SK-N-SH treated with all-trans-retinoic acid at 6 μM for 48 hours (cell line): ENCODE measurements around the gene GRID1.

Source experiments
- ATAC-seq: fragments of 200-7000 bp; cut with Tn5 transposase; 3 replicates; pipeline ENCODE4 v1.9.1; 2020; ENCODE audit warnings: mild to moderate bottlenecking, moderate library complexity
- ARNTL ChIP-seq: fragments of 450-650 bp; formaldehyde crosslinking; IDR thresholded peaks from 2 replicates; pipeline ENCODE4 v1.5.0; 2020; ENCODE audit warnings: low read depth, mild to moderate bottlenecking, moderate library complexity, borderline replicate concordance
- BACH2 ChIP-seq: fragments of 250-450 bp; sonication (Bioruptor Pico); IDR thresholded peaks from 2 replicates; pipeline ENCODE4 v1.9.0; 2021; ENCODE audit warnings: mild to moderate bottlenecking, borderline replicate concordance
- CSDC2 ChIP-seq: fragments of 250-450 bp; sonication (Bioruptor Pico); IDR thresholded peaks from 2 replicates; pipeline ENCODE4 v1.5.0; 2020; ENCODE audit warnings: mild to moderate bottlenecking, moderate library complexity
- ESRRG ChIP-seq: fragments of 250-450 bp; sonication (Bioruptor Pico); IDR thresholded peaks from 2 replicates; pipeline ENCODE4 v1.6.1; 2021; ENCODE audit warnings: mild to moderate bottlenecking
- GLIS3 ChIP-seq: fragments of 250-450 bp; sonication (Bioruptor Pico); IDR thresholded peaks from 2 replicates; pipeline ENCODE4 v1.5.0; 2020; ENCODE audit warnings: mild to moderate bottlenecking, moderate library complexity
- ISL1 ChIP-seq: fragments of 250-450 bp; sonication (Bioruptor Pico); IDR thresholded peaks from 2 replicates; pipeline ENCODE4 v2.1.2; 2022; ENCODE audit warnings: mild to moderate bottlenecking, moderate library complexity
- OSR1 ChIP-seq: fragments of 250-450 bp; sonication (Bioruptor Pico); IDR thresholded peaks from 2 replicates; pipeline ENCODE4 v1.8.0; 2022; ENCODE audit warnings: moderate library complexity, mild to moderate bottlenecking, inconsistent platforms
- PPARA ChIP-seq: fragments of 250-450 bp; sonication (Bioruptor Pico); IDR thresholded peaks from 2 replicates; pipeline ENCODE4 v1.5.0; 2020; ENCODE audit warnings: mild to moderate bottlenecking, borderline replicate concordance
- SNAI2 ChIP-seq: fragments of 250-450 bp; sonication (Bioruptor Pico); IDR thresholded peaks from 2 replicates; pipeline ENCODE4 v1.5.0; 2020; ENCODE audit warnings: mild to moderate bottlenecking, moderate library complexity
- TCF4 ChIP-seq: fragments of 250-450 bp; sonication (Bioruptor Pico); IDR thresholded peaks from 2 replicates; pipeline ENCODE4 v1.8.0; 2021; ENCODE audit warnings: mild to moderate bottlenecking, moderate library complexity, borderline replicate concordance
- TOX ChIP-seq: fragments of 250-450 bp; sonication (Bioruptor Pico); IDR thresholded peaks from 2 replicates; pipeline ENCODE4 v1.8.0; 2021; ENCODE audit warnings: mild to moderate bottlenecking, moderate library complexity, borderline replicate concordance
- ZC3H10 ChIP-seq: fragments of 250-450 bp; sonication (Bioruptor Pico); IDR thresholded peaks from 2 replicates; pipeline ENCODE4 v1.5.1; 2021; ENCODE audit warnings: mild to moderate bottlenecking, moderate library complexity
- ZFP3 ChIP-seq: fragments of 250-450 bp; sonication (Bioruptor Pico); IDR thresholded peaks from 2 replicates; pipeline ENCODE4 v1.5.0; 2020; ENCODE audit warnings: mild to moderate bottlenecking, moderate library complexity
- ZFP30 ChIP-seq: fragments of 450-650 bp; formaldehyde crosslinking; IDR thresholded peaks from 2 replicates; pipeline ENCODE4 v1.5.0; 2022; ENCODE audit warnings: mild to moderate bottlenecking, moderate library complexity
- ZNF565 ChIP-seq: fragments of 450-650 bp; formaldehyde crosslinking; conservative IDR thresholded peaks from 2 replicates; pipeline ENCODE4 v1.5.0; 2020; ENCODE audit warnings: low read depth, mild to moderate bottlenecking, moderate library complexity
- ZNF70 ChIP-seq: fragments of 450-650 bp; formaldehyde crosslinking; IDR thresholded peaks from 2 replicates; pipeline ENCODE4 v1.5.0; 2020; ENCODE audit warnings: mild to moderate bottlenecking, moderate library complexity
- ZNF8 ChIP-seq: fragments of 450-650 bp; formaldehyde crosslinking; IDR thresholded peaks from 2 replicates; pipeline ENCODE4 v1.5.0; 2020; ENCODE audit warnings: mild to moderate bottlenecking, moderate library complexity
- TF ChIP-seq, protein P1 (sequence below): fragments of 250-450 bp; sonication (Bioruptor Pico); IDR thresholded peaks from 2 replicates; pipeline ENCODE4 v1.5.1; 2020; ENCODE audit warnings: low read depth, mild to moderate bottlenecking, moderate library complexity
- TF ChIP-seq, protein P2 (sequence below): fragments of 250-450 bp; sonication (Bioruptor Pico); IDR thresholded peaks from 2 replicates; pipeline ENCODE4 v1.8.0; 2021; ENCODE audit warnings: low read depth, mild to moderate bottlenecking, moderate library complexity, borderline replicate concordance
- TF ChIP-seq, protein P3 (sequence below): fragments of 250-450 bp; sonication (Bioruptor Pico); IDR thresholded peaks from 2 replicates; pipeline ENCODE4 v1.5.0; 2020; ENCODE audit warnings: mild to moderate bottlenecking, moderate library complexity

GRID1 gene

DNA sequence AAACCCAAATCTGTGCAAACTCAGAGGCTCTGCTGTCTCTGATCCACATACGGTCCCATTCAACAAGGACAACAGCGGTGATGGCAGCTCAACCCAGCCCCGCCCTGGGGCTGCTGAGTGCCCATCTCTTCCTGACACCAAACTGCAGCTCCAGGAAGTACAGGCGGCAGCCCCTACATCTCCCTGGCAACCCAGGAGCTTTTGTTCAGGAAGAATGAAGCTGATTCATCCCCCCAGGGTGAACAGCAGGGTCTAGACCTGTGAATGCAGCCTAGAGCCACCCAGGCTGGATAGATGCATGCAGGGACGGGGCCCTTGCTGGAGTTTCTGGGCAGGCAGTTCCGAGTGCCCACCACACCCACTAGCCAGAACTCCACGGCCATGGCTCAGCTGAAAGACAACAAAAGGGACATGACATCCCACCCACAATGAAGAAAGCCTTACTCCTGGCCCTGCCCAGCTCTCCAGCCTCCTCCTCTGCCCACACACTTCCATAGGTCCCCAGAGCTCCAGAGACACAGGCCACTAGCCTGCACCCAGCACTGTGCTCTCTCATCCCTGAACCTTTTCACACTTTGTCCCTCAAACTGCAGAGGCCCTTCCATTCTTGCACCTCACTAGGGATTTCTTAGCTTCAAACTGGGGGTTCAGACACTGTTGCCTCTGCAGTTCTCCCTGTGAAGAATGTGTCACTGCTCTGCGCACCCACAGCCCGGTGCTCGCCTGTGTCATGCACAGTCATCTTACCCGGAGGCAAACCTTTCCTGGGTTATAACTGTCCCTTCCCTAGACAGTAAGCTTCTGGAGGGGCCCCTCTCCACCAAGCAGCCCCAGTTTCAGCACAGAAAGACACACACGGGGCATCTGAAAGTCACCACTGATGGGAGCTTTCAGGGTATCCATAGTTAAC is 99.1 kb downstream of the GRID1 start:
- TF ChIP-seq CSDC2 (CRISPR knock-in tag): no peak
- TF ChIP-seq, protein P1, sequence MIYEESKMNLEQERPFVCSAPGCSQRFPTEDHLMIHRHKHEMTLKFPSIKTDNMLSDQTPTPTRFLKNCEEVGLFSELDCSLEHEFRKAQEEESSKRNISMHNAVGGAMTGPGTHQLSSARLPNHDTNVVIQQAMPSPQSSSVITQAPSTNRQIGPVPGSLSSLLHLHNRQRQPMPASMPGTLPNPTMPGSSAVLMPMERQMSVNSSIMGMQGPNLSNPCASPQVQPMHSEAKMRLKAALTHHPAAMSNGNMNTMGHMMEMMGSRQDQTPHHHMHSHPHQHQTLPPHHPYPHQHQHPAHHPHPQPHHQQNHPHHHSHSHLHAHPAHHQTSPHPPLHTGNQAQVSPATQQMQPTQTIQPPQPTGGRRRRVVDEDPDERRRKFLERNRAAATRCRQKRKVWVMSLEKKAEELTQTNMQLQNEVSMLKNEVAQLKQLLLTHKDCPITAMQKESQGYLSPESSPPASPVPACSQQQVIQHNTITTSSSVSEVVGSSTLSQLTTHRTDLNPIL (CRISPR knock-in tag): no peak
- no peak for TF ChIP-seq ESRRG (CRISPR knock-in tag)
- no peak for TF ChIP-seq ZC3H10 (CRISPR knock-in tag)
- TF ChIP-seq, protein P2, sequence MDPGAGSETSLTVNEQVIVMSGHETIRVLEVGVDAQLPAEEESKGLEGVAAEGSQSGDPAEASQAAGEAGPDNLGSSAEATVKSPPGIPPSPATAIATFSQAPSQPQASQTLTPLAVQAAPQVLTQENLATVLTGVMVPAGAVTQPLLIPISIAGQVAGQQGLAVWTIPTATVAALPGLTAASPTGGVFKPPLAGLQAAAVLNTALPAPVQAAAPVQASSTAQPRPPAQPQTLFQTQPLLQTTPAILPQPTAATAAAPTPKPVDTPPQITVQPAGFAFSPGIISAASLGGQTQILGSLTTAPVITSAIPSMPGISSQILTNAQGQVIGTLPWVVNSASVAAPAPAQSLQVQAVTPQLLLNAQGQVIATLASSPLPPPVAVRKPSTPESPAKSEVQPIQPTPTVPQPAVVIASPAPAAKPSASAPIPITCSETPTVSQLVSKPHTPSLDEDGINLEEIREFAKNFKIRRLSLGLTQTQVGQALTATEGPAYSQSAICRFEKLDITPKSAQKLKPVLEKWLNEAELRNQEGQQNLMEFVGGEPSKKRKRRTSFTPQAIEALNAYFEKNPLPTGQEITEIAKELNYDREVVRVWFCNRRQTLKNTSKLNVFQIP: no peak
- TF ChIP-seq OSR1 (CRISPR knock-in tag): no peak
- no peak for TF ChIP-seq ZNF70 (CRISPR knock-in tag)
- TF ChIP-seq PPARA: no peak
- TF ChIP-seq ARNTL (CRISPR knock-in tag): no peak
- no peak for TF ChIP-seq TCF4 (CRISPR knock-in tag)
- TF ChIP-seq ZFP30: no peak
- no peak for TF ChIP-seq ZNF8
- no peak for TF ChIP-seq TOX (CRISPR knock-in tag)
- no peak for TF ChIP-seq ZFP3 (CRISPR knock-in tag)
- TF ChIP-seq SNAI2 (CRISPR knock-in tag): no peak
- TF ChIP-seq, all 23 proteins: peak for 0
- no peak for ATAC-seq

DNA sequence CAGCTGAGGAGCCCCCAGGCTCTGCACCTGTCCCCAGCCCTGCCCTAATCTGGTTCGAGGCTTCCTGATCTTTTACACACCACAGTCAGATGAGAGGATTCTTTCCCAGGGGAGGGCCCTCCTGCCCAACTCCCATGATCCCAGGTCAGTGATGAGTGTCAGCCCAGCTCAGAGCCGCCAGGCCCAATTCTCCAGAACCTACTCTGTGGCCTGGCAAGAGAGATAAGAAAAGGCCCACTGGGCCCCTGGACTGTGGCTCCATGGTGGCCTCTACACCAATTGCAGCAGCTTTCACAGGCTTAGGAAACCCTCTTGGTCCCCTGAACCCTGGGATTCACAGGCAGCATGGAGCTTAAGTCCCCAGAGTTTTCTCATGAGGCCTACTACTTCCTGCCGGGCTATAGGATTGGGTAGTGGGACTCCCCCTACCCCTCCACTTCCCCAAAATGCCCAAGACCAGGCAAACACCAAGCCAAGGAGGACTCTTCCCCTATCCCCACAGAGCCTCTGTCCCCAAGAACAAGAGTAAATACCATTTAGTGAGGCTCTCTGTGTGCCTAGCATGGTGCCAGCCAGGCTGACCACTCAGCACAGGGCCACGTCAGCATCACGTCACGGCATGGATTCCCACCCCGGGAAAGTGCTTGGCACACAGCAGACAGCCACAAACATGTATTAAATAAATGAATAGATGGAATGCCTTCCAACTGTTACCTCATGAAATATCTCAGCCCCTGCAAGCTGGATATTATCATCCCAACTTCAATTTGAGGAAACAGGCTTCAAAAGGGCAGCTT is 100.0 kb downstream of the GRID1 start:
- ATAC-seq: no peak
- no peak for TF ChIP-seq PPARA
- TF ChIP-seq TCF4 (CRISPR knock-in tag): no peak
- TF ChIP-seq ZC3H10 (CRISPR knock-in tag): no peak
- no peak for TF ChIP-seq ZNF565 (CRISPR knock-in tag)

DNA sequence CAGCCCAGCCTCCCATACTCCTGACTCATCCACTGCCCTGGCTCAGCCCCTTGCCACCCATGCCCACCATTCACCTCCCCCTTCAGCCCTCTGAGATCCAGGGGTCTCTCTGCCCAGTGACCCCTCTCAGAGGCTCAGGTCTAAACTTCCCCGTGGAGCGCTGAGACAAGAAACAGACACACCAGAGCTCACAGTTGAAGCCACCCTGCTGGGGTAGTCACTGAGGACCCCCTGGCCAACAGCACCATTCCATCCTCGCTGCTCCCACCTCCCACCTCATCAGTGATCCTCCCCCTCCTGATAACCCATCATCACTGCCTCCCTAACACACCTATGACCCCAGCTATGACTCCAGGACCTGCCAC is 100.7 kb downstream of the GRID1 start:
- TF ChIP-seq ESRRG (CRISPR knock-in tag) (no peak), SNAI2 (CRISPR knock-in tag) (no peak), BACH2 (no peak), ZFP30 (no peak)
- no peak for ATAC-seq

DNA sequence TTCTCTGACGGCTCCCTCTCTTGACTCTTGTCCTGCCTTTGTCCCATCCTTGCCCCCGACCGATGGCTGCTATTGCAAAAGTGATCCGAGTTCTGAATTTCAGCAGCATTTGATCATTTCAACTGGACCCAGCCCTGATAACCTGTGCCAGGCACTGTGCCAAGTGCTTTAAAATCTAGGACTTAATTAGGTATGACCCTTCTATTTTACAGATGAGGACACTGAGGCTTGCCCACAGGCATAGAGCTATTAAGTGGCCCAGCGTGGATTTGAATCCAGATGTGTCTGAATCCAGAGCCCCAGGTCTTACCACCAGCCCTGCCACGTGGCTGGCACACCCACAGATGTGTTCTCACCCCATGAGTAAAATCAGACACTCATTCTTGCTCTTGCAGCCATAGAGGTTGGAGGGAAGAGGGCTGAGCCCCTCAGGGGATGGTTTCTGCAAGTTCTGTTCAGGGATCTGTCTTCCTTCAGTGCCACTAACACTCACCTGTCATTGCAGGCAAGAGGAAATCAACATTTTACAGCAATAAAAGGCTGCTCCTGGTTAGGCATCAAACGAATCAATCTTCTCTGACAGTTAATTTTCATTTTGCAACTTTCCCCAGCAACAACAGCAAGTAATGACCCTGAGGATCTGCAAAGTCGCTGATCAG is 101.2 kb downstream of the GRID1 start:
- no peak for ATAC-seq
- TF ChIP-seq GLIS3 (CRISPR knock-in tag): no peak
- TF ChIP-seq ISL1 (CRISPR knock-in tag): no peak
- TF ChIP-seq, protein P2: no peak
- no peak for TF ChIP-seq TCF4 (CRISPR knock-in tag)
- TF ChIP-seq, all 23 proteins: peak for 0

DNA sequence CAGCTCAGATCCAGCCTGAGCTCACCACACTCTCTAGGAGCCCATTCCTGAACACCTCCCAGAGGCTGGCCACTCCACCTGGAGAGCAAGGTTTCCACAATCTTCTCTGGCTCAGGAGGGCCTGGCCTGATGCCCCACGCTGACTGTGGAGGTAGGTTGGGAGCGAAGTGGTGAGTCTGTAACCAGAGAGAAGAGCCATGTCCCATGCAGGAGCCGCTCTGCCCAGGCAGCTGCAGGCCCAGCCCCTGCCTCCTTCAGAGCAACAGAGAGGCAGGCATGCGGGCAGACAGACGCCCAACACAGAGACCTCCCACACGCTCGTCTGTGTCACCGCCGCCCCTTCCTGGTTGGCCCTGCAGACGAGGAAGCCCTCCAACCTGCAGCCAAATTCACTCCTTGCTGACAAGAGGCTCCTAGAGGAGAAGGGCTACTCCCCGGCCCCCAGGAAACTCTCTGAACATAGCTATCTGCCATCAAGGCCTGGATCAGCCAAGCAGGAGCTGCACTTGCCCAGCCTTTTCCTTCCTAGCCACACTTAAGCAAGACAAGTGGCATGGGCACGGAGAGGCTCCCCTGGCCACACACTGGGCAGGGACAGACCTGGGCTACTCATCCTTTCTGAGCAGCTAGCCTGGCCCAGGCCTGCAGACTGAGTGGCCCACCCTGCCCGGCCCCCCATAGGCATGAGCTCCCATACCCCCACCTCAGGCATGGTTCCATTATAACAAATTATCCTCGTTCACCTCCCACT is 101.9 kb downstream of the GRID1 start:
- ATAC-seq: no peak

More for the DNA sequence above, 101.9 kb downstream of the GRID1 start:
- TF ChIP-seq ZFP3 (CRISPR knock-in tag) (no peak), ISL1 (CRISPR knock-in tag) (no peak), BACH2 (no peak), ZNF8 (no peak), PPARA (no peak), SNAI2 (CRISPR knock-in tag) (no peak), TOX (CRISPR knock-in tag) (no peak)
- TF ChIP-seq, protein P3, sequence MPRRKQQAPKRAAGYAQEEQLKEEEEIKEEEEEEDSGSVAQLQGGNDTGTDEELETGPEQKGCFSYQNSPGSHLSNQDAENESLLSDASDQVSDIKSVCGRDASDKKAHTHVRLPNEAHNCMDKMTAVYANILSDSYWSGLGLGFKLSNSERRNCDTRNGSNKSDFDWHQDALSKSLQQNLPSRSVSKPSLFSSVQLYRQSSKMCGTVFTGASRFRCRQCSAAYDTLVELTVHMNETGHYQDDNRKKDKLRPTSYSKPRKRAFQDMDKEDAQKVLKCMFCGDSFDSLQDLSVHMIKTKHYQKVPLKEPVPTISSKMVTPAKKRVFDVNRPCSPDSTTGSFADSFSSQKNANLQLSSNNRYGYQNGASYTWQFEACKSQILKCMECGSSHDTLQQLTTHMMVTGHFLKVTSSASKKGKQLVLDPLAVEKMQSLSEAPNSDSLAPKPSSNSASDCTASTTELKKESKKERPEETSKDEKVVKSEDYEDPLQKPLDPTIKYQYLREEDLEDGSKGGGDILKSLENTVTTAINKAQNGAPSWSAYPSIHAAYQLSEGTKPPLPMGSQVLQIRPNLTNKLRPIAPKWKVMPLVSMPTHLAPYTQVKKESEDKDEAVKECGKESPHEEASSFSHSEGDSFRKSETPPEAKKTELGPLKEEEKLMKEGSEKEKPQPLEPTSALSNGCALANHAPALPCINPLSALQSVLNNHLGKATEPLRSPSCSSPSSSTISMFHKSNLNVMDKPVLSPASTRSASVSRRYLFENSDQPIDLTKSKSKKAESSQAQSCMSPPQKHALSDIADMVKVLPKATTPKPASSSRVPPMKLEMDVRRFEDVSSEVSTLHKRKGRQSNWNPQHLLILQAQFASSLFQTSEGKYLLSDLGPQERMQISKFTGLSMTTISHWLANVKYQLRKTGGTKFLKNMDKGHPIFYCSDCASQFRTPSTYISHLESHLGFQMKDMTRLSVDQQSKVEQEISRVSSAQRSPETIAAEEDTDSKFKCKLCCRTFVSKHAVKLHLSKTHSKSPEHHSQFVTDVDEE: no peak
